Measurements from ENCODE around the gene PLA2G4D. TPM values are rescaled to one million over a fixed set of nuclear protein-coding genes. Genes with fewer than 3 reads are reported as not detected.
A peak's percentile ranks its signal among the peaks of the same experiment; 100 is the strongest.

Gene PLA2G4D
- total and polyA plus RNA-seq, 12 donors, result not detected

GRCh38 chr15:42119446-42119760 is 25.0 kb upstream of the PLA2G4D start:
- no peak for TF ChIP-seq CTCF (IDR thresholded peaks at IDR 0.05)
- Histone ChIP-seq H3K27ac (no peak overlapping the region), H3K4me1 (peaks cover 0 to 11% (median 0%) of the 10 kb centered on the region in 9 donors), H3K27me3 (peaks cover 0 to 4% (median 0%) of the 10 kb centered on the region in 7 donors), H3K9me3 (peaks cover 0 to 8% (median 0%) of the 10 kb centered on the region in 11 donors), H3K36me3 (no peaks in the 10 kb centered on the region), H3K4me3 (no peak overlapping the region)
- intact Hi-C loops (cut with DNase I), result no loop called here
- 48 to 53% methylated on average over 5 of the region's 5 CpGs for WGBS, 2 donors
- no peak for ATAC-seq
- no peak for DNase-seq

DNA sequence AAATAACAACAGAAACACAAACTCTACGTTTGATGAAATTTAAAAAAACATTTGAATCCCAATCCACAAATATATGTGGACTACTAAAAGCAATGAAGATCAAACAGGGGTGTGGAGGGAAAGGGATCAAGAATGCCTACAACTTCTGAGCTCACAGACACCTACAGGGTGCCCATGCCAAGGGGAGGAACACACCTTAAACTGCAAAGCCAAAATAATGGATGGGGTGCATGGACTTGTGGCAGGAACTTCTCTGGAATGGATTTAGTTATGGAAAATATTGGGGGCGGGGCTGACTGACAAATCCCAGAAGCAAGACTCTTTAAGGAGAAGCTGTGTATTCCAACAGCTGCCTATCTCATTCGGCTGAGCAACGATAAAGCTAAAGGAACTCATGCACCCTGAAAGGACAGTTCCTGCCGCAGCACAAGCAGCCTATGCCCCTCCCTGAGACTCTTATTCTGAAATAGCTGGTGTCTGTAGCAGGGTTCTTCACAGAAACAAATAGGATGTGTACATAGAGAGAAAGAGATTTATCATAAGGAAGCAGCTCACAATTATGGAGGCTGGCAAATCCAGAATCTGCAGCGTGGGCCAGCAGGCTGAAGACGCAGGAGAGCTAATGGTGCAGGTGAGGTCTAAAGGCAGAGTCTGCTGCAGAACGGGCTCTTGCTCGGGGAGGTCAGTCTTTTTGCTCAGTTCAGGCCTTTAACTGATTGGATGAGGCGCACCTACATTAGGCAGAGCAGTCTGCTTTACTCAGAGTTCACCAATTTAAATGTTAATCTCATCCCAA is 24.5 kb upstream of the PLA2G4D start:
- no peaks in the 10 kb centered on the region for H3K36me3 ChIP-seq
- peaks cover 0 to 8% (median 0%) of the 10 kb centered on the region in 11 donors for H3K9me3 ChIP-seq
- ATAC-seq (peak in 3 of 8 donors; percentile 30 to 42 (median 39)), DNase-seq (no peak)
- no peak for TF ChIP-seq CTCF (IDR thresholded peaks at IDR 0.05)
- intact Hi-C loops (cut with DNase I), result no loop called here
- no peak overlapping the region for H3K4me3 ChIP-seq
- H3K4me1 ChIP-seq, result peaks cover 0 to 11% (median 0%) of the 10 kb centered on the region in 9 donors
- WGBS, 2 donors, result 31 to 34% methylated on average over 10 of the region's 10 CpGs
- no peak overlapping the region for H3K27ac ChIP-seq
- peaks cover 0 to 4% (median 0%) of the 10 kb centered on the region in 7 donors for H3K27me3 ChIP-seq

DNA sequence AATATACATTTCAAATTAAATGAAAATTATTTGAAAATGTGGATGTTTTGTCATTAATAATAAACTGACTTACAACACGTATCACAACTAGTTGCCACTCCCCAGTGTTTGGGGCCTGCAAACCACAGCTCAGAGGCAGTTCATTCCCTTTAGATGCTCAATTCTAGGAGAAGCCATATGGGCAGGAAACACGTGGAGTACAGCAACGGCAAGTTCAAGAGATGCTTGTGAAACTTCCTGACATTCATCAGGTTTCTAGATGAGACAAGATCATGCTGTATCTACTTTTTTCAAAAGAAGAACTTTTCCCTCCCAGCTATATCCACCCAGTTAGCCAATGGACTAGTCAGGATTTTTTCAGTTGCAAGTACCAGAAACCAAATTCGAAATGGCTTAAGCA is 17.6 kb upstream of the PLA2G4D start:
- WGBS, 2 donors, result 53 to 61% methylated on average over 4 of the region's 4 CpGs
- TF ChIP-seq CTCF (IDR thresholded peaks at IDR 0.05), result no peak

DNA sequence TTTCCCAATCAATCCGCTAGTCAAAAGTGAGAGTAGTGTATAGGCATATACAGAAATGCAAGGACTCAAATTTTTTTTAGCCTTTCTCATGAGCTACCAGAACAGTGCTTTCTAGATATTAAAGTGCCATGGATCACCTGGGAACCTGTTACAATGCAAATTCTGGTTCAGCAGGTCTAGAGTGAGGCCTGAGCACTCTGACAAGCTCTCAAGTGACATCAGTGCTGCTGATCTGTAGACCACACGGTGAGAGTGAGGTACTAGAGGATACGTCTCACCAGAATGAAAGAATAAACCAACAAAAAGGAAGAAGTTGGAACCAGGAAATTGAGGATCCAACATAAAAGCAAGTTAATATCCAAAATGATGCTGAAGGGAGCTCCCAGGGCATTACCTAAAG is 16.0 kb upstream of the PLA2G4D start:
- WGBS, 2 donors, result 71 to 74% methylated on average over 3 of the region's 3 CpGs
- peaks cover 0 to 16% (median 0%) of the 10 kb centered on the region in 11 donors for H3K9me3 ChIP-seq
- H3K36me3 ChIP-seq, result no peaks in the 10 kb centered on the region
- no peak overlapping the region for H3K4me3 ChIP-seq
- no peak overlapping the region for H3K27ac ChIP-seq
- ATAC-seq (no peak), DNase-seq (no peak)
- intact Hi-C loops (cut with DNase I), result no loop called here
- H3K27me3 ChIP-seq, result peaks cover 0 to 6% (median 0%) of the 10 kb centered on the region in 7 donors
- TF ChIP-seq CTCF (IDR thresholded peaks at IDR 0.05), result no peak
- peaks cover 0 to 19% (median 0%) of the 10 kb centered on the region in 9 donors for H3K4me1 ChIP-seq

More for the DNA sequence above, 17.6 kb upstream of the PLA2G4D start:
- H3K4me1 ChIP-seq, result peaks cover 0 to 19% (median 0%) of the 10 kb centered on the region in 9 donors
- H3K36me3 ChIP-seq, result no peaks in the 10 kb centered on the region
- no peak overlapping the region for H3K4me3 ChIP-seq
- no peak for DNase-seq
- peaks cover 0 to 6% (median 0%) of the 10 kb centered on the region in 7 donors for H3K27me3 ChIP-seq
- ATAC-seq, result no peak
- intact Hi-C loops (cut with DNase I), result no loop called here
- H3K27ac ChIP-seq, result no peak overlapping the region
- H3K9me3 ChIP-seq, result peaks cover 0 to 24% (median 0%) of the 10 kb centered on the region in 11 donors

Measured in heart right ventricle (tissue), 16 donors.